ENCODE measurements around the gene SLC20A1. TPM values are rescaled to one million over a fixed set of nuclear protein-coding genes. Genes with fewer than 3 reads are reported as not detected.
A peak's percentile ranks its signal among the peaks of the same experiment; 100 is the strongest.

The SLC20A1 gene
- total RNA-seq, 4 donors from 2014 or later: 15.6 to 40.3 (median 23.9) TPM

DNA sequence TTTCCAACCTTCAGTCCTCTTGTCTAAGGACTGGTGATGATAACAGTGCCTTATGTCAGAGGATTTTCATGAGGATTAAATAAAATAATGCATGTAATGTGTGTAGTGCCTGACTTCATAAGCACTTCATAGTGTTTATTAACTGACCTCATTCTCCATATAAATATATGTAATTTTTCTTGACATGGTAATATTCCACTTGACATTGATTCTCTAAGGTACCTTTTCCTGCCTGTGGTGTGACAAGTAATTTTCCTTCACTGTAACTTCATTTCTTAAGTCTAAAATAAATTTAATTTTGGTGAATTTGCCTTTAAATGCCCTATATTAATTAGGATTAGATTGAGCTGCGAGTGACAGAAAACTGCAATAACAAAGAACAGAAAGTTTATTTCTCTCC is 27.3 kb downstream of the SLC20A1 start:
- TF ChIP-seq POLR2A (IDR thresholded peaks at IDR 0.05): no peak
- TF ChIP-seq, protein P1, sequence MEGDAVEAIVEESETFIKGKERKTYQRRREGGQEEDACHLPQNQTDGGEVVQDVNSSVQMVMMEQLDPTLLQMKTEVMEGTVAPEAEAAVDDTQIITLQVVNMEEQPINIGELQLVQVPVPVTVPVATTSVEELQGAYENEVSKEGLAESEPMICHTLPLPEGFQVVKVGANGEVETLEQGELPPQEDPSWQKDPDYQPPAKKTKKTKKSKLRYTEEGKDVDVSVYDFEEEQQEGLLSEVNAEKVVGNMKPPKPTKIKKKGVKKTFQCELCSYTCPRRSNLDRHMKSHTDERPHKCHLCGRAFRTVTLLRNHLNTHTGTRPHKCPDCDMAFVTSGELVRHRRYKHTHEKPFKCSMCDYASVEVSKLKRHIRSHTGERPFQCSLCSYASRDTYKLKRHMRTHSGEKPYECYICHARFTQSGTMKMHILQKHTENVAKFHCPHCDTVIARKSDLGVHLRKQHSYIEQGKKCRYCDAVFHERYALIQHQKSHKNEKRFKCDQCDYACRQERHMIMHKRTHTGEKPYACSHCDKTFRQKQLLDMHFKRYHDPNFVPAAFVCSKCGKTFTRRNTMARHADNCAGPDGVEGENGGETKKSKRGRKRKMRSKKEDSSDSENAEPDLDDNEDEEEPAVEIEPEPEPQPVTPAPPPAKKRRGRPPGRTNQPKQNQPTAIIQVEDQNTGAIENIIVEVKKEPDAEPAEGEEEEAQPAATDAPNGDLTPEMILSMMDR (IDR thresholded peaks at IDR 0.05): no peak

DNA sequence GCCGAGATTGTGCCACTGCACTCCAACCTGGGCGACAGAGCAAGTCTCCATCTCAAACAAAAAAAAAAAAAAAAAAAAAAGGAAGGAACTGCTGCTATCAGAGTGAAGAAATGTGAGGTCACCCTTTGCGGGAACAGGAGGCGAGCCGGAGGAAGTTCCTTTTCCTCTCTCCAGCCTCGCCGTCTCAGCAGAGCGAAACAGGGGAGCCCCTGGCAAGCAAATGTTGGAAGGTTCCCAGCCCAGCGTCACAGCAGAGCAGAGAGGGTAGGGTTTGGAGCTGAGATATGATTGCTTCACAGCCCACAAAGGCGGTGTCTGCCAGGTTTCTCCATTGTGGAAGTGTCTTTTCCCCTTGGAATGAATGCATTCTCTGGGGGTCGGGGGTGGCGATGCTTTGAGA is 28.5 kb downstream of the SLC20A1 start:
- peak; percentile 10 to 33 for DNase-seq
- intact Hi-C loops (cut with DNase I): no loop called here
- 60 to 74% methylated on average over 12 of the region's 12 CpGs for WGBS, 2 donors
- TF ChIP-seq, protein P1 (IDR thresholded peaks at IDR 0.05): no peak
- no peak for TF ChIP-seq POLR2A (IDR thresholded peaks at IDR 0.05)
- Histone ChIP-seq H3K27me3 (no peaks in the 10 kb centered on the region), H3K9me3 (no peaks in the 10 kb centered on the region), H3K4me3 (replicated peaks in 1 of 3) (no peak overlapping the region), H3K27ac (no peak overlapping the region), H3K36me3 (no peaks in the 10 kb centered on the region), H3K4me1 (peaks cover 0 to under 1% of the 10 kb centered on the region in 2 donors)

More for the DNA sequence above, 27.3 kb downstream of the SLC20A1 start:
- intact Hi-C loops (cut with DNase I): no loop called here
- no peaks in the 10 kb centered on the region for H3K4me1 ChIP-seq
- 97 to 98% methylated on average over 1 of the region's 1 CpG for WGBS, 2 donors
- H3K27ac ChIP-seq: no peak overlapping the region
- H3K36me3 ChIP-seq: no peaks in the 10 kb centered on the region
- no peak for DNase-seq
- no peaks in the 10 kb centered on the region for H3K27me3 ChIP-seq
- H3K9me3 ChIP-seq: no peaks in the 10 kb centered on the region
- H3K4me3 ChIP-seq (replicated peaks in 1 of 3): no peak overlapping the region

DNA sequence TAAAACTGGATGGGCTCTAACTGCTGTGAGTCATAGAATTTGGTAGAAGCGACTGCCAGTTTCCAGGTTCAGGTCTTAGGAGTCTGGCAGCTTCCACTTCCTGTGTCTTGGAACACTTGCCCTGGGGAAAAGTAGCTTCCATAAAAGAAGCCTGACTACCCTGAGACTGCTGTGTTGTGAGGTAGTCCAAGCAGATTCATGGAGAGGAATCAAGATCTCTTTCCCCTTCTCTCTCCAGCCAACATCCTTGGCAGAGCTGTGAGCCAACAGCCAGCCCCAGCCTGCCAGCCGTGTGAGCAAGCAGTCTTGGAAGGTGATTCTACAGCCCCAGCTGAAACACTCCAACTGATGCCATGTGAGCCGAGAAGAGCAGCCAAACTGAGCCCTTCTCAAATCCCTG is 33.7 kb downstream of the SLC20A1 start:
- Histone ChIP-seq H3K4me3 (replicated peaks in 1 of 3) (no peak overlapping the region), H3K36me3 (no peaks in the 10 kb centered on the region), H3K9me3 (no peaks in the 10 kb centered on the region), H3K27me3 (no peaks in the 10 kb centered on the region), H3K4me1 (peaks cover 0 to 6% of the 10 kb centered on the region in 2 donors), H3K27ac (no peak overlapping the region)
- intact Hi-C loops (cut with DNase I): no loop called here
- 30 to 33% methylated on average over 3 of the region's 3 CpGs for WGBS, 2 donors
- DNase-seq: peak; percentile 29 to 58
- TF ChIP-seq POLR2A (IDR thresholded peaks at IDR 0.05): no peak
- TF ChIP-seq, protein P1 (IDR thresholded peaks at IDR 0.05): no peak

DNA sequence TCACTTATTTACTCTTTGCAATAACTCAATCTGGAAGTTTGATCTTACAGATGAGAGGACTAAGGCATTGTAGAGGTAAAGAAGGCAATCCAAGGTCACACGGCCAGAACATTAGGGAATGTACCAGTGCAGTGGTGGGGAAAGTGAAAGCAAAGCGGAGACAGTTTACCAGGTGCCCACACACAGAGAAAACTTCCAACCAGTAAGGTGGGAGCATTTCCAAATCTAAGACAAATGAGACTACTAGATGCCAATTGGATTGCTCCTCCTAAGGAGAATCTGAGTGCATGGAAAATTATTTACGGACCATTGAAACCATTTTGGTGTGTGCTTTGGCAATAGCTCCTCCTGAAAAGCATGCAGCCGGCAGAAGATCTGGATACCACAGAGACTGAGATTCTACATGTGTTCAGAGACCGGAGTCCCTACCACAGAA is 34.9 kb downstream of the SLC20A1 start:
- no peak overlapping the region for H3K4me3 ChIP-seq (replicated peaks in 1 of 3)
- WGBS, 2 donors: 82 to 91% methylated on average over 5 of the region's 5 CpGs
- intact Hi-C loops (cut with DNase I): no loop called here

DNA sequence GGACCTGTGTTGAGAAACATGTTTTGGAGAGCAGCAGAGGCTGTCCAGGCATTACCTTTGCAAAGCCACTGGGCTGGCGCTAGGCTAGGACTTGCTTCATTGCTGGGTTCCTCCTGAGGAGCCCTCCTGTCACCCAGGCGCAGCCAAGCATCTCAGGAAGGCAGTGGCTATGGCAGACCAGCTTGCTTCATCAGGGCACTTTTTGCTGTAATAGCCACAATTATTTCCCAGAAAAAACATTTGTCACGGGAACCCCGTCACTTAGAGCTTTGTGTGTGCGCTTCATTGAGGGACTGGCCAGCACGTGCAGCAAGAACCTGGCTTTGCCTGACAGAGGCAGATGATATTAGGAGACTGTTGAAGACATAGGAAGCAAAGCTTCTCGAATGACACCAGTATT is 36.4 kb downstream of the SLC20A1 start:
- H3K36me3 ChIP-seq: no peaks in the 10 kb centered on the region
- TF ChIP-seq POLR2A (IDR thresholded peaks at IDR 0.05): no peak
- TF ChIP-seq, protein P1 (IDR thresholded peaks at IDR 0.05): no peak
- intact Hi-C loops (cut with DNase I): no loop called here
- WGBS, 2 donors: 56 to 69% methylated on average over 5 to 6 of the region's 7 CpGs
- no peak overlapping the region for H3K4me3 ChIP-seq (replicated peaks in 1 of 3)
- no peak overlapping the region for H3K27ac ChIP-seq
- peaks cover 0 to 6% of the 10 kb centered on the region in 2 donors for H3K4me1 ChIP-seq
- no peaks in the 10 kb centered on the region for H3K9me3 ChIP-seq
- H3K27me3 ChIP-seq: no peaks in the 10 kb centered on the region
- DNase-seq: peak; percentile 45 to 55

More for the DNA sequence above, 34.9 kb downstream of the SLC20A1 start:
- no peak overlapping the region for H3K27ac ChIP-seq
- H3K27me3 ChIP-seq: no peaks in the 10 kb centered on the region
- peaks cover 0 to 6% of the 10 kb centered on the region in 2 donors for H3K4me1 ChIP-seq
- no peak for DNase-seq
- H3K36me3 ChIP-seq: no peaks in the 10 kb centered on the region
- no peaks in the 10 kb centered on the region for H3K9me3 ChIP-seq
- no peak for TF ChIP-seq POLR2A (IDR thresholded peaks at IDR 0.05)
- TF ChIP-seq, protein P1 (IDR thresholded peaks at IDR 0.05): no peak

Data from thyroid gland (tissue), 4 donors.